HG03571 (cell line): ENCODE measurements around the gene DHRS7B.

ENCODE experiments used
- ATAC-seq: cut with Tn5 transposase; IDR thresholded peaks from one replicate; pipeline ENCODE4 v1.9.1; 2021; ENCODE audit not compliant: unreplicated experiment

The DHRS7B gene

DNA sequence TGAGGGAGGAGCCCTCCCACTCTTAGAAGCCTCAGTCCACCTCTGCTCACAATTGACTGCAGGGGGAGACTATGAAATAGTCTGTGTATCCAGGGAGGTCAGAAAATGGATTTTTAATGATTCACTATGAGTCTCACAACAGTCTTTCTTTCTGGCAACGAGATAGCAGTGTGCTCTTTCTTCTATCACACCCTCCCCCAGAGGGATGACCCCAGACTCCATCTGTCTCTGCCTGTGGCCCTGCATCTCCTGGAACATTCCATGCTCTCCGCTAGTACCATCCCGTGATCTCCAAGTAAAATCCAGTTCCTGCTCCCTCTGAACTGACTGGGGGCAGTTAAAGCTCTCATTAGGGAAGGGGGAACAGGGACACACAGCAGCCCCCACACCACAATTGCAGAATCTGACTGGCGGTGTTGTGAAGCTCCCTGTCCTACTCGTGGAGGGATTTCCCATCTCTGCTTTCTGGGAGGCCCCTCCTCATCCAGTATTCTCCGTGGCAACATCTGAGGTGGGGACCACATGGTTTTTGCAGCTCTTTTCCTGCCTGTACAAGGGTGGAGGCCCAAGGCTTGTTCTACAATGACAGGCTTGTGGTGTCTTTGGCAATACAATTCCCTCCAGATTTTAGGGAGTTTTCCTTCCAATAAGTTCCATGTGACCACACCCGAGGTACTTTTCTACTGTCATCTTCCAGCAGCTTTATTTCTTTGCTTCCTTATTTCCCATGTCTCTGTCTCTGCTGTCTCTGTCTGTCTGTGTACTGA, 107.0 kb downstream of the DHRS7B start:
- no peak for ATAC-seq

DNA sequence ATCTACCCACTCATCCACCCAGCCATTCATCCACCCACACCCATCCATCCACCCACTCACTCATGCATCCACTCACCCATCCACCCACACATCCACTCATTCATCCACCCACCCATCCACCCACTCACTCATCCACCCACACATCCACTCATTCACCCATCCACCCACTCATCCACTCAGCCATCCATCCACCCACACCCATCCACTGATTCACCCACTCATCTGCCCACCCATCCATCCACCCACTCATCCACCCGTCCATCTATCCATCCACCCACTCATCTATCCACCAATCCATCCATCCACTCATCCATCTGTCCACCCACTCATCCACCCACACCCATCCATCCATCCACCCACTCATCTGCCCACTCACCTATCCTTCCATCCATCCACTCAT, 109.2 kb downstream of the DHRS7B start:
- ATAC-seq: no peak

DNA sequence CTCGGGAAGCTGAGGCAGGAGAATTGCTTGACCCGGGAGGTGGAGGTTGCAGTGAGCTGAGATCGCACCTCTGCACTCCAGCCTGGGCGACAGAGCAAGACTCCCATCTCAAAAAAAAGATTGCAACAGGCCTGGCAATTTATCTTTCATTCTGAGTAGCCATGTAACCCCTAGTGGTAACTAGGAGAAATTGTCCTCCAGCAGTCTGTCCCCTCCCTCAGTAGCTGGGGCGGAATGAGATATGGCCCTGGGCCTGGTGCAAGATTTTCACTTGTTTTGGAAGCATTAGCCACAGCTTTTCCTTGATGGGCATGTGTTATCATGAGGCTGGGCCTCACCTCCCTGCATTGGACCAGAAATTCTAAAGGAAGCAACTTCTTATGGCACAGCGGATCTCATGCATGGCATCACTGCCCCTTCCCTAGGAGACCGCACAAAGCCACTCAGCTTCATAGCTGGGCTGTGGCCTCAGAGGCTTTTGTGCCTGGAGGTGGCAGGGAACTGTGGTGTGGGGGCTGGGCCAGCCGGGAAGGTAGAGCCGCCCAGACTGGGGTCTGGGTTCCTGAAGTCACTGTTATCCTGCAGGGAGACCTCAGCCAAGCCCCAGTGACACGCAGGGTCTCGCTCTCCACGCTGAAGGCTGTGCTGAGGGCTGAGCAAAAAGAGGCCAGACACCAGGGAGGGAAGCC, 113.1 kb downstream of the DHRS7B start:
- ATAC-seq: no peak

GRCh38 chr17:21240369-21241055, 113.7 kb downstream of the DHRS7B start:
- no peak for ATAC-seq
